ENCODE measurements around the gene L1TD1. TPM values are rescaled to one million over a fixed set of nuclear protein-coding genes. Genes with fewer than 3 reads are reported as not detected.

The L1TD1 gene
- total RNA-seq, 1 experiment from 2014 or later: not detected

DNA sequence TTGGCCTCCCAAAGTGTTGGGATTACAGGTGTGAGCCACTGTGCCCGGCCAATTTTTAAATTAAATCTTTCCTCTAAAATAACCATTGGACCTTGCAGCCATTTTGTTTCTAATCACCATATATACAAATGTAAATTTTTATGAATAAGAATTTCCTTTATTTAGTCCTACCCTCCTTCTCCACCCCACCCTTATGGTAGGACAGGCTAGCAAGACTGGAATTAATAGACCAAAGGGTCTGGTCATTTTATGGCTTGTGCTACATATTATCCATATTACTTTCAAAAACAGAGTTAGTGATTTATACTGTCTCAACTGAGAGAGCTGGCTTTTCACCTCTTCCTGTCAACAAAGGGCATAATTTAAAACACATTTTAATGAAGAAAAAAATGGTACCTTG lies 26.5 kb downstream of the L1TD1 start:
- Histone ChIP-seq H3K9me3 (ENCODE audit: insufficient read depth, low read depth) (no peaks in the 10 kb centered on the region), H3K36me3 (ENCODE audit: low read depth) (no peaks in the 10 kb centered on the region), H3K4me3 (no peak overlapping the region), H3K27ac (no peak overlapping the region), H3K27me3 (ENCODE audit: insufficient read depth, low read depth) (no peaks in the 10 kb centered on the region), H3K9me2 (ENCODE audit: insufficient read depth) (no peaks in the 10 kb centered on the region), H3K4me2 (no peak overlapping the region), H3F3A (ENCODE audit: insufficient read depth, low read depth) (no peaks in the 10 kb centered on the region; the same call in 1 of the 2 replicates), H3K4me1 (replicated peaks; ENCODE audit: insufficient read depth) (no peaks in the 10 kb centered on the region), H4K20me1 (ENCODE audit: insufficient read depth) (no peaks in the 10 kb centered on the region), H2AFZ (no peak overlapping the region), H3K79me2 (ENCODE audit: low read depth) (no peaks in the 10 kb centered on the region)
- no peak for DNase-seq
- CTCF ChIA-PET: no interaction called here
- no TSS peak for BruUV-seq (replicated peaks)
- intact Hi-C loops (cut with micrococcal nuclease; ENCODE audit: unreplicated experiment): no loop called here
- TF ChIP-seq, protein P1, sequence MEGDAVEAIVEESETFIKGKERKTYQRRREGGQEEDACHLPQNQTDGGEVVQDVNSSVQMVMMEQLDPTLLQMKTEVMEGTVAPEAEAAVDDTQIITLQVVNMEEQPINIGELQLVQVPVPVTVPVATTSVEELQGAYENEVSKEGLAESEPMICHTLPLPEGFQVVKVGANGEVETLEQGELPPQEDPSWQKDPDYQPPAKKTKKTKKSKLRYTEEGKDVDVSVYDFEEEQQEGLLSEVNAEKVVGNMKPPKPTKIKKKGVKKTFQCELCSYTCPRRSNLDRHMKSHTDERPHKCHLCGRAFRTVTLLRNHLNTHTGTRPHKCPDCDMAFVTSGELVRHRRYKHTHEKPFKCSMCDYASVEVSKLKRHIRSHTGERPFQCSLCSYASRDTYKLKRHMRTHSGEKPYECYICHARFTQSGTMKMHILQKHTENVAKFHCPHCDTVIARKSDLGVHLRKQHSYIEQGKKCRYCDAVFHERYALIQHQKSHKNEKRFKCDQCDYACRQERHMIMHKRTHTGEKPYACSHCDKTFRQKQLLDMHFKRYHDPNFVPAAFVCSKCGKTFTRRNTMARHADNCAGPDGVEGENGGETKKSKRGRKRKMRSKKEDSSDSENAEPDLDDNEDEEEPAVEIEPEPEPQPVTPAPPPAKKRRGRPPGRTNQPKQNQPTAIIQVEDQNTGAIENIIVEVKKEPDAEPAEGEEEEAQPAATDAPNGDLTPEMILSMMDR (conservative IDR thresholded peaks at IDR 0.05): no peak
- TF ChIP-seq EZH2 (IDR thresholded peaks at IDR 0.05; ENCODE audit: low read depth): no peak
- POLR2A ChIA-PET (ENCODE audit: unreplicated experiment): no interaction called here

DNA sequence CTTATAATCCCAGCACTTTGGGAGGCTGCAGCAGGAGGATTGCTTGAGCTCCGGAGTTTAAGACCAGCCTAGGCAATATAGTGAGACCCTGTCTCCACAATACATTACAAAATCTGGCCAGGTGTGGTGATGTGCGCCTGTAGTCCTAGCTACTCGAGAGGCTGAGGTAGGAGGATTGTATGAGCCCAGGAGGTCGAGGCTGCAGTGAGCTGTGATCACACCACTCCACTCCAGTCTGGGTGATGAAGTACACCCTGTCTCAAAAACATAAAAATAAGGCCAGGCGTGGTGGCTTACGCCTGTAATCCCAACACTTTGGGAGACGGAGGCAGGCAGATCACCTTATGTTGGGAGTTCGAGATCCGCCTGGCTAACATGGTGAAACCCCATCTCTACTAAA lies 27.7 kb downstream of the L1TD1 start:
- TF ChIP-seq, protein P1 (conservative IDR thresholded peaks at IDR 0.05): no peak
- no peak for TF ChIP-seq EZH2 (IDR thresholded peaks at IDR 0.05; ENCODE audit: low read depth)
- H3K79me2 ChIP-seq (ENCODE audit: low read depth): no peaks in the 10 kb centered on the region
- no peaks in the 10 kb centered on the region for H3K27me3 ChIP-seq (ENCODE audit: insufficient read depth, low read depth)
- no peak overlapping the region for H3K4me3 ChIP-seq
- H3F3A ChIP-seq (ENCODE audit: insufficient read depth, low read depth): no peaks in the 10 kb centered on the region; the same call in 1 of the 2 replicates
- H3K27ac ChIP-seq: no peak overlapping the region
- ChIA-PET CTCF (interaction anchor here (0.7 kb wide), 1 partner anchor 91 kb away, joined by 4 read pairs; no protein-coding TSS in a partner anchor), POLR2A (ENCODE audit: unreplicated experiment) (no interaction called here)
- H4K20me1 ChIP-seq (ENCODE audit: insufficient read depth): no peaks in the 10 kb centered on the region
- H2AFZ ChIP-seq: no peak overlapping the region
- H3K36me3 ChIP-seq (ENCODE audit: low read depth): no peaks in the 10 kb centered on the region
- BruUV-seq (replicated peaks): no TSS peak
- no peaks in the 10 kb centered on the region for H3K9me2 ChIP-seq (ENCODE audit: insufficient read depth)
- intact Hi-C loops (cut with micrococcal nuclease; ENCODE audit: unreplicated experiment): no loop called here
- no peak for DNase-seq
- H3K4me2 ChIP-seq: no peak overlapping the region
- H3K9me3 ChIP-seq (ENCODE audit: insufficient read depth, low read depth): no peaks in the 10 kb centered on the region
- no peaks in the 10 kb centered on the region for H3K4me1 ChIP-seq (replicated peaks; ENCODE audit: insufficient read depth)

DNA sequence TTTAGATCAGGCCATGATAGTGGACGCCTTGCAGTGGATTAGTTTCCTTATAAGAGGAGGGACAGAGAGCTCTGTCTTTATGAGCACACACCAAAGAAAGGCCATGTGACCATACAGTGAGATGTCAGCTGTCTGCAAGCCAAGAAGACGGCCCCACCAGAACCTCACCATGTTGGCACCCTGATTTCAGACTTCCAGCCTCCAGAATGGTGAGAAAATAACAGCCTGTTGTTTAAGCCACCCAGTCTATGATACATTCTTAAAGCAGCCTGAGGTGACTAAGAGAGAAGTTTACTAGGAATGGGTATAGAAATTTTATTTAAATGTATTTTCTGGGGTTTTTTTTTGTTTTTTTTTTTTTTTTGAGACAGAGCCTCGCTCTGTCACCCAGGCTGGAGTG lies 29.5 kb downstream of the L1TD1 start:
- H3K36me3 ChIP-seq (ENCODE audit: low read depth): no peaks in the 10 kb centered on the region
- DNase-seq: no peak
- H3K79me2 ChIP-seq (ENCODE audit: low read depth): no peaks in the 10 kb centered on the region
- H3K4me1 ChIP-seq (replicated peaks; ENCODE audit: insufficient read depth): peaks cover 11% of the 10 kb centered on the region
- H3K4me2 ChIP-seq: no peak overlapping the region
- no peak overlapping the region for H3K4me3 ChIP-seq
- no peaks in the 10 kb centered on the region for H3K27me3 ChIP-seq (ENCODE audit: insufficient read depth, low read depth)
- H3K27ac ChIP-seq: no peak overlapping the region
- H2AFZ ChIP-seq: no peak overlapping the region
- no peaks in the 10 kb centered on the region for H4K20me1 ChIP-seq (ENCODE audit: insufficient read depth)
- ChIA-PET POLR2A (ENCODE audit: unreplicated experiment) (no interaction called here), CTCF (interaction anchor here (0.7 kb wide), 1 partner anchor 150 kb away, joined by 3 read pairs; no protein-coding TSS in a partner anchor)
- peaks cover 8% of the 10 kb centered on the region; the same call in 1 of the 2 replicates for H3F3A ChIP-seq (ENCODE audit: insufficient read depth, low read depth)
- BruUV-seq (replicated peaks): no TSS peak
- H3K9me3 ChIP-seq (ENCODE audit: insufficient read depth, low read depth): no peaks in the 10 kb centered on the region
- intact Hi-C loops (cut with micrococcal nuclease; ENCODE audit: unreplicated experiment): no loop called here
- H3K9me2 ChIP-seq (ENCODE audit: insufficient read depth): no peaks in the 10 kb centered on the region
- TF ChIP-seq, protein P1 (conservative IDR thresholded peaks at IDR 0.05): no peak
- TF ChIP-seq EZH2 (IDR thresholded peaks at IDR 0.05; ENCODE audit: low read depth): no peak

Measured in PC-9 (cell line).